GM12891 (cell line): ENCODE data around the gene ASIC2.

Experiments
- DNase-seq: peaks from one replicate; pipeline ENCODE4 v3.0.0; 2011; ENCODE audit warnings: low spot score; ENCODE audit not compliant: insufficient read length
- FAIRE-seq: peaks from 2 replicates; lab custom pipeline; 2011; peaks lifted over from hg19 to GRCh38; lab: Jason Lieb, UNC
- PAX5 ChIP-seq: IDR thresholded peaks from 2 replicates; pipeline ENCODE4 v1.6.1; 2011; ENCODE audit warnings: low read length, moderate library complexity, mild to moderate bottlenecking; ENCODE audit not compliant: insufficient read depth, severe bottlenecking
- POLR2A ChIP-seq: IDR thresholded peaks from 2 replicates; pipeline ENCODE4 v1.6.1; 2011; ENCODE audit warnings: low read depth, low read length, control low read depth
- POLR2AphosphoS5 ChIP-seq: IDR thresholded peaks from 2 replicates; pipeline ENCODE4 v1.6.1; 2011; ENCODE audit warnings: low read depth, low read length, control low read depth
- POU2F2 ChIP-seq: IDR thresholded peaks from 2 replicates; pipeline ENCODE4 v1.6.1; 2011; ENCODE audit warnings: low read depth, mild to moderate bottlenecking, control low read depth, low read length, moderate library complexity
- SPI1 ChIP-seq: IDR thresholded peaks from 2 replicates; pipeline ENCODE4 v1.6.1; 2011; ENCODE audit warnings: low read depth, low read length, control low read depth
- TAF1 ChIP-seq: IDR thresholded peaks from 2 replicates; pipeline ENCODE4 v1.6.1; 2011; ENCODE audit warnings: low read depth, low read length, control low read depth

Gene ASIC2

DNA sequence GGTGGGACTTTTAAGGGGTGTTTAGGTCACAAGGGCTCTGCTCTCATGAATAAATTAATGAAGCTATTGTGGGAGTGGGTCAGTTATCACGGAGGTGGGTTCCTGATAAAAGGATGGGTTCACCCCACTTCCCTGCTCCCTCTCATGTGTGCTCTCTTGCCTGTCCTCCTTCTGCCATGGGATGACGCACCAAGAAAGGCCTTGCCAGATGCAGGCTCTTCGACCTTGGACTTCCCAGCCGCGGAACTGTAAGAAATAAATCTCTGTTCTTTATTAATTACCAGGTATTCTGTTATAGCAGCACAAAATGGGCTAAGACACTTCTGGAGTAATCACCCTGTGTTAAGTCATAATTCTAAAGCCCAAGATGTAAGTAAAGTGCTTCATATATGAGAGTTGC is 141.5 kb downstream of the ASIC2 start:
- no peak for DNase-seq
- FAIRE-seq: no peak
- no peak for TF ChIP-seq PAX5
- no peak for TF ChIP-seq POU2F2
- no peak for TF ChIP-seq TAF1
- no peak for TF ChIP-seq SPI1
- no peak for TF ChIP-seq POLR2A
- no peak for TF ChIP-seq POLR2AphosphoS5

DNA sequence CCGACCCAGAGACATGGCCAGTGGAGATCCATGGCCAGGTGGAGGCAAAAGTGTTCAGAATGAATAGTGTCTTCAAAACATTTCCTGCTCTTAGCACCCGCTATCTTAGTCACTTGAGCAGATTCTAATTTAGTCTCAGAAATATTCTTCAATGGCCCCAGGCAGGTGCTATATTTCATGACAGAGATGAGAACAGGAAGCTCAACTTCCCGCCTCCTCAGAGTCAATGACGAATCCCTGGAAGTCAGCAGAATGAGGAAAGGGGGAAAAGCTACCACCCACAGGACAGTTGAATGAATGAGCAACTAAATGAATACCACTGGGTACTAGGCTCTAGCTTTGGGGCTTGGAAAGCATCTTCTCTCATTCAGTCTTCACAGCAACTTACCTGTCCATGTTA is 147.2 kb downstream of the ASIC2 start:
- no peak for TF ChIP-seq TAF1
- no peak for TF ChIP-seq POU2F2
- TF ChIP-seq SPI1: no peak
- no peak for TF ChIP-seq POLR2A
- no peak for TF ChIP-seq PAX5
- TF ChIP-seq POLR2AphosphoS5: no peak
- no peak for FAIRE-seq
- DNase-seq: no peak

DNA sequence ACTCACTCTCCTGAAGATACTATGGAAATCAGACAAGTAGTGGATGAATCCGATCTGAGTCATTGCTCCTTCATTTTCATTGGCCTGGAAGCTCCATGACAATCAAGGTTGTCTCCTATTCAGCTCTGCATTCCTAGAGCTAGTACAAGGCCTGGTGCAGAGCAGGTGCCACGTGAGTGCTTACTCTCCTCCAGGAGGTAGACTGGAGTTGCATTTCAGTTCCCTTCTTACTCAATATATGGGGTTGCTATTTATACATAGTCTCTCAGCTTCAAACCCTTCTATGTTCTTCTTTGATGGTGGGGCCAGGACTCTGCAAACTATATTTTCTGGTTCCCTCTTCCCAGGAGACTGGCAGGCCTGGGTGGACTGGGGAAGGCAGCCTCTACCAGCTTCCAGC is 148.3 kb downstream of the ASIC2 start:
- FAIRE-seq (no peak), DNase-seq (no peak)
- TF ChIP-seq TAF1: no peak
- no peak for TF ChIP-seq PAX5
- no peak for TF ChIP-seq POU2F2
- TF ChIP-seq POLR2A: no peak
- TF ChIP-seq SPI1: no peak
- no peak for TF ChIP-seq POLR2AphosphoS5

DNA sequence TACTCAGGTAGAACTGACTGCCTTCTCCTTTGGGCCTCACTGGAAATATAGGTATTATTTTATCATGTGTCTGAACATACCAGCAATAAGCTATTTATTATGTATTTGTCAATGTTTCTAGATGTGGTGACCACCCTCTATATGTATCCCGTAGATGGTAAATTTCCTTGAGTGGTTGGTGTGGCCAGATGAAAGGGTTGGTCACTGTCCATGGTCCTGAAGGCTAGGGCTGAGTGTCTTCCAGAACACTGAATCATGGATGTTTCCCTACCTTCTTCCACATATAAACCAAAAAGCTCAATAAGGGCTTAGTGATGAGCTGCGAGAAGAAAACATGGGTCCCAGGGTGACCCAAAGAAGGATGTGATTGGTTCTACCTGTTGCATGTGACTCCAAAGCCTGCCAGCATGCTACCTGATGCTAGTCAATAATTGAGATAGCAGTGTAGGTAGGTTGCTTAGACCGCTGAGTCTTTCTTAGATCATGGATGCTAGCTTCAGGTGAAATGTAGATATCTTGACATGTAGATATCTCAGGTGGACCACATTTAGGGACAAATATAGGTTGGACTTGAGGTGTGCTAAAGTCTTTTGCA is 150.3 kb downstream of the ASIC2 start:
- no peak for TF ChIP-seq POU2F2
- no peak for TF ChIP-seq PAX5
- no peak for TF ChIP-seq POLR2A
- DNase-seq (no peak), FAIRE-seq (no peak)

DNA sequence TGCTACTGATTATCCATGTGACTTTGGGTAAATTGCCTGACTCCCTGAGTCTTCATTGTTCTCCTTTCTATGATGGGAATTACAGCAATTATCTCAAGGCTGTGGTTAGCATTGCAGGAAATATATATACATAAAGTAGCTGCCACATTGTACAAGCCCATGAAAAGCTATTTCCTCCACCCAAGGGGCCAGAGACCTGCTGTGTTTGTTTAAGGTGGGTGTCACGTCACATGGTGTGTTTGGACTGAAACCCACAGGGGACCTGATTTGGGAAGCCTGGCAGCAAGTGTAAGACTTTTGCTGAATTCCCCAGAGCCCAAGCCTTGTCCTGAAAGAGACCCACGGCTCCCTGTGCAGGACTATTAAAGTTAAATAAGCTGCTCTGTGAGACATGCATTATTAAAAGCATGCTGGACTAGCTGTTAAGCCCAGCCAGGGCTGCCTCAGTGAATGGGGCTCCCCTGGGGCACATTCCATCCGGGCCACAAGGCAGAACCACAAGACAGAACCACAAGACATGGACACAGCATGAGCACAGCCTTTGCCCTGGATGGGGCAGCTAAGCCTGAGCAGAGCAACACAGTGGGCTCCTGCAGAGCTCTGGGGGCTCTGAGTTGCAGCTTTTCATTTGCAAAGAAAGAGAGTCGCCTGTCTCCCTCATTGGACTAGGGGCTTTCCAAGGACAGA is 152.5 kb downstream of the ASIC2 start:
- TF ChIP-seq POU2F2: no peak
- TF ChIP-seq POLR2AphosphoS5: no peak
- no peak for TF ChIP-seq PAX5
- TF ChIP-seq TAF1: no peak
- no peak for TF ChIP-seq POLR2A
- no peak for TF ChIP-seq SPI1
- FAIRE-seq (no peak), DNase-seq (no peak)

DNA sequence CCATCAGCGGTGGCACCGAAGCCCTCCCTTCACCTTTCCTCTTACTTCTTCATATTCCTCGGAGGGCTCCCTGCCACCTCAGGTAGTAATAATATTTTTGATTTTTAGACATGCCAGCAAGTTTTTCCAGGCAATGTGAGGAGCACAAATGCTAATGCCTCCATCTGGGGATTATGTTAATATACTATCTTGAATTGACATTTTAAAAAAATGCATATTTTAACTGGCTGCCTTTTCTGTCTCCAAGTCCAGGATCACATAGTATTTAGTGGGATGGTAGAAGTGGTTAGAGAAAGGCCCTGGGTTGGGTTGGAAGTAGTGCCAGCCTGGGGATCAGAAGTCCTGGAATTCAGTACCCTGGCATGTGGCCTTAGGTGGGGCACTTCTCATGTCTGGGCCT is 154.5 kb downstream of the ASIC2 start:
- FAIRE-seq (no peak), DNase-seq (no peak)
- no peak for TF ChIP-seq POLR2A
- no peak for TF ChIP-seq SPI1
- TF ChIP-seq POU2F2: no peak
- TF ChIP-seq TAF1: no peak
- no peak for TF ChIP-seq PAX5
- no peak for TF ChIP-seq POLR2AphosphoS5

DNA sequence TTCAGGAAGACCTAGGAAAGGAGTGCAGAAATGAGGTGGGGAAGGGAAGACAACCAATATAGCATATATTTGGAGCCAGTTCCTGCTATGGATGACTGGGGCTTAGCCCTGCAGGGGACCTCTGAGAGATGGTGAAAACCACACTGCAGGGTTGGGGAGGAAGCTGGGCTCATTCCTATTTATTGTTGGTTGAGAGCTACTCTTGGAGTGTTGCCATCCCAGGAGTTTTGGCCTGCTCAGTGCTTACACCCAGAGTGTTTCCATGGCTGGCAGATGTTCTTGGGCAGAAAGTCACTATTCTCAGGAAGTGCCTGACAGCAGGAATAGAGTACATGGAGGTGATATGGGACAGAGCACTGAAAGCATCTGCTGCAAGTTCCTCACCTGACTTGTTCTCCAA is 155.7 kb downstream of the ASIC2 start:
- DNase-seq (no peak), FAIRE-seq (no peak)
- TF ChIP-seq SPI1 (no peak), TAF1 (no peak), POU2F2 (no peak), POLR2A (no peak)

DNA sequence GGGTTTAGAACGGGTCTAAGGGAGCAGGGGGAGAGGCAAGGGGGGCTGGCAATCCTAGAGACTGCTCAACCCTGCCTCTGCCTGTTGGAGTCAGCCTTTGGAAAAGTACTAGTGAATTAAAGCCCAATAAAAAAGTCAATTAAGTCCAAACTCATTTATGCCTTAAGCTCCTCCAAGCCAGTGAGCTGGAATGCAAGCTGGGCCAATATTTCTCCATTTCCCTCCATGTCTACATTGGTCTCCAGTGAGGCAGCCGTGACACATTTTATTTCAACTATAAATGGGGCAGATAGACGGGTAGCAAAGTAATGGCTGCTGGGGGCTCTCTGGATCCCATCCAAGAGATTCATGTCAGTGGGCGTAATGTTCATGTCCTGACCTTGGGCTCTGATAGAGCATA is 157.4 kb downstream of the ASIC2 start:
- no peak for TF ChIP-seq TAF1
- no peak for TF ChIP-seq POLR2AphosphoS5
- no peak for TF ChIP-seq POLR2A
- no peak for TF ChIP-seq SPI1
- TF ChIP-seq PAX5: no peak
- no peak for TF ChIP-seq POU2F2
- FAIRE-seq (no peak), DNase-seq (no peak)

DNA sequence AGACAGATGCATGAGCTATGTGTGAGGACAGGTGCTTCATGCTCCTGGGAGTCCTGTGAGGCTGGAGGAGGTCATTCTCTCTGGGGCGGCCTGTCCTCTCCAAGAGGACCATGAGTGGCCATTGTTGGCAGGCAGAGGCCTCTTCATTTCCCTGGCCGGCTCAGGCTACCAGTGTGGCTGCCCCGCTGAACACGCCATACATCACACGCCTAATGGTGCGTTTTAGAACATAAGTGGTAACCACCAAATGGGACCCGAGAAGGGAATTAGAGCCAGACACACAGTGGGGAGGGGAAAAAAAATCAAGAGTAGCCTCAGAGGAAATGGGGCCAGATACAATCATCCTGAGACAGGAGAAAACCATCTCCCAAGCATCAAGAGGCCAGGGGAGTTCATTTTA is 161.5 kb downstream of the ASIC2 start:
- DNase-seq (no peak), FAIRE-seq (no peak)
- TF ChIP-seq SPI1 (no peak), POLR2AphosphoS5 (no peak), PAX5 (no peak), TAF1 (no peak), POLR2A (no peak), POU2F2 (no peak)

DNA sequence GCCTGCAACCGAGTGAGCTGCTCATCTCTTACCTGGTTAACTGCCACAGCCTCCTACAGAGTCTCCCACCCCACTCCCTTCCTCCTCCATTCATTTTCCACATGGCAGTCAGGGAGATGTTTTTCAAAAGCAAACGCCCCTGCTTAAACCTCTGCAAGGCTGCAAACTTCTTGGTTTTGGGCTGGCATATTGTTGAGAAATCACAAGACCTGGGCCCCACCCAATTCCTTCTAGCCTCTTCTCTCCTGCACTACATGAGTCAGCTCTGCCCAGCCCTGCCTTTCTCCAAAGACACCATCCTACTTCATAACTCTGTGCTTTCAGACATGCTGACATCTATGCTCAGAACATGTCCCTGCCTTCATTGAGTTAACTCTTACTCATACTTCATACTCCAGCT is 165.4 kb downstream of the ASIC2 start:
- TF ChIP-seq POU2F2: no peak
- TF ChIP-seq TAF1: no peak
- TF ChIP-seq SPI1: no peak
- TF ChIP-seq PAX5: no peak
- no peak for TF ChIP-seq POLR2A
- no peak for TF ChIP-seq POLR2AphosphoS5
- DNase-seq (no peak), FAIRE-seq (no peak)
